ENCODE data around the gene FPGS.

DNA sequence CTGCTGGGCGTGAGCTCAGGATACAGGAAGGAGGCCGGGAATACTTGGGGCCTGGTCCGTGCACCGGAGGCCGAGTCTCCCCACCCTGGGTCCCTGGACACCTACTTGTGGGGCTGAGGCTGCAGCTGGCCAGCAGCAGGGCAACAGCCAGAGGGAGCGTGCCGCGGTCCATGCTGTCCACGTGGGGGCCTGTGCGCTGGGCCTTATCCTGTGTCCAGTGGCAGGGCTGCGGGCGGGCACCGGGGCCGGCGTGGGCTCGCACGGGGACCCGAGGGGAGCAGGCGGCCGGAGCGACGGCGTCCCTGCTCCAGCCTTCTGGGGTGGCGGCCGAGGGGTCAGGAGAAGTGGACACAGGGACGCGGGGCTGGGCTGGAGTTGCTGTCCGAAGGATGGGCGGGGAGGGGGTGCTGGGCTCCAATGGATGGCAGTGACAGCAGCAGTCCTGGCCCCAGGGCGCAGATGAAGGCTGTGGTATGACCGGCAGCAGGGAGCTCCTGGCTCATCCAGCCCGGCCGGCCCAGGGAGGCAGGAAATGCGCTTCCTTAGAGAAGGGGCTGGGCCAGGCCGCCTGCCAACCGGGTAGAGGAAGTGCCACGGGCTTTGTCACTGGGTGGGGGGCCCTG lies 51.6 kb downstream of the FPGS start, which contains the start of gene ENG:
- TF ChIP-seq CTCF (optimal IDR thresholded peaks at IDR 0.05 in 1 of 3, IDR thresholded peaks at IDR 0.05 in 1 of 3, conservative IDR thresholded peaks at IDR 0.05 in 1 of 3; ENCODE audit: extremely low read depth in 1 of 3, insufficient read depth in 2 of 3, low read length in 3 of 3), result no peak
- TF ChIP-seq EZH2 (IDR thresholded peaks at IDR 0.05; ENCODE audit: low read length), result no peak
